ENCODE data around the gene KLHL29.

The KLHL29 gene

DNA sequence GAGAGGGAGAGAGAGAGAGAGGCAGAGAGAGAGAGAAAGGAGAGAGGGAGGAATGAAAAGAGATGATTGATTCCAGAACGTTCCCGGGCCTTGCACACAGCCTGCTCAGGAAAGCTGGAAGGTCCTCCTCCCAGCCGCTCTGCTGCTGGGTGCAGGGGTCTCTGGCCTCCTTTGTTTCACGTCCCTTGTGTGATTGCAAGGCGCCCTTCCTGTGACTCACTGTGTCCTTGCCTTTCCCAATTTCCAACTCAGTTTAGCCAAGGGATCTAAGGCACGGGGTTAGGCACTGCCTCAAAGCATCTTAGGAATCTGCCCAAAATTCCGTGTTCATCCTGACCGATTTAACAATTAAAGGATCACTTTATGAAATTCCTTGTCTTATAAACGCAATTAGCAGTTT, 221.2 kb downstream of the KLHL29 start:
- Mint-ChIP-seq H3K4me1 (ENCODE audit: low read depth) (no peaks in the 10 kb centered on the region), H3K27ac (no peak overlapping the region), H3K36me3 (ENCODE audit: low read depth) (peaks cover 3% of the 10 kb centered on the region), H3K9me3 (peaks cover 23% of the 10 kb centered on the region), H3K27me3 (ENCODE audit: low read depth) (no peaks in the 10 kb centered on the region), H3K4me3 (no peak overlapping the region)

GRCh38 chr2:23606968-23607367, 222.0 kb downstream of the KLHL29 start:
- H3K9me3 Mint-ChIP-seq: peaks cover 31% of the 10 kb centered on the region
- peaks cover 3% of the 10 kb centered on the region for H3K36me3 Mint-ChIP-seq (ENCODE audit: low read depth)
- H3K4me3 Mint-ChIP-seq: no peak overlapping the region
- no peak overlapping the region for H3K27ac Mint-ChIP-seq
- peaks cover 3% of the 10 kb centered on the region for H3K27me3 Mint-ChIP-seq (ENCODE audit: low read depth)
- H3K4me1 Mint-ChIP-seq (ENCODE audit: low read depth): no peaks in the 10 kb centered on the region

DNA sequence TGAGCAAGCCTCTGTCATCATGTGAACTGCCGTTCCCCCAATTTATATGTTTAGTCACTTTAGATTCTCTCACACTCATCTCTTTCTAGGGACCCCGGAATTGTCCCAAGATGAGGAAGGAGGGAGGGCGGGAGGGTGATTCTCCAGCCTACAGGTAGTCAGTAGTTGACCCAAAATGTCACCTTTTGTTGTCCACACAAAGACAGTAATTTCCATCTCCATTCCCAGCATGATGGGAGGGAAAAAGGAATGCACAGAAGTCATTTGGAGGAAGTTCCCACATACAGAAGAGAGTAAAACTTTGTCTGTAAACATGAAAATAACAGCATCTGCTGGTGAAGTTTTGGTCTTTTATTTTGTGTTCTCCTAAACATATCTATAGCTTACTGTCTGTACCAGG, 222.9 kb downstream of the KLHL29 start:
- H3K4me3 Mint-ChIP-seq: no peak overlapping the region
- H3K27me3 Mint-ChIP-seq (ENCODE audit: low read depth): peaks cover 4% of the 10 kb centered on the region
- no peaks in the 10 kb centered on the region for H3K4me1 Mint-ChIP-seq (ENCODE audit: low read depth)

GRCh38 chr2:23609254-23609653, 224.3 kb downstream of the KLHL29 start:
- Mint-ChIP-seq H3K4me1 (ENCODE audit: low read depth) (peaks cover 4% of the 10 kb centered on the region), H3K4me3 (no peak overlapping the region), H3K27ac (no peak overlapping the region), H3K27me3 (ENCODE audit: low read depth) (peaks cover 9% of the 10 kb centered on the region), H3K36me3 (ENCODE audit: low read depth) (peaks cover 3% of the 10 kb centered on the region), H3K9me3 (peaks cover 33% of the 10 kb centered on the region)

More for the DNA sequence above, 222.9 kb downstream of the KLHL29 start:
- H3K36me3 Mint-ChIP-seq (ENCODE audit: low read depth): peaks cover 3% of the 10 kb centered on the region
- H3K27ac Mint-ChIP-seq: no peak overlapping the region
- H3K9me3 Mint-ChIP-seq: peaks cover 33% of the 10 kb centered on the region

- H3K27ac Mint-ChIP-seq: no peak overlapping the region
- H3K4me1 Mint-ChIP-seq (ENCODE audit: low read depth): peaks cover 6% of the 10 kb centered on the region
- H3K9me3 Mint-ChIP-seq: peaks cover 19% of the 10 kb centered on the region
- peaks cover 3% of the 10 kb centered on the region for H3K36me3 Mint-ChIP-seq (ENCODE audit: low read depth)
- H3K27me3 Mint-ChIP-seq (ENCODE audit: low read depth): peaks cover 12% of the 10 kb centered on the region
- no peak overlapping the region for H3K4me3 Mint-ChIP-seq
Observed at GRCh38 chr2:23611839-23612238, 226.9 kb downstream of the KLHL29 start.

GRCh38 chr2:23614701-23615100, 229.7 kb downstream of the KLHL29 start:
- H3K9me3 Mint-ChIP-seq: peaks cover 14% of the 10 kb centered on the region
- H3K4me1 Mint-ChIP-seq (ENCODE audit: low read depth): peaks cover 6% of the 10 kb centered on the region
- H3K4me3 Mint-ChIP-seq: no peak overlapping the region
- H3K36me3 Mint-ChIP-seq (ENCODE audit: low read depth): no peaks in the 10 kb centered on the region
- H3K27me3 Mint-ChIP-seq (ENCODE audit: low read depth): peaks cover 12% of the 10 kb centered on the region
- no peak overlapping the region for H3K27ac Mint-ChIP-seq

GRCh38 chr2:23615216-23616020, 230.4 kb downstream of the KLHL29 start:
- Mint-ChIP-seq H3K27me3 (ENCODE audit: low read depth) (peaks cover 12% of the 10 kb centered on the region), H3K27ac (no peak overlapping the region), H3K4me1 (ENCODE audit: low read depth) (peaks cover 6% of the 10 kb centered on the region), H3K4me3 (no peak overlapping the region), H3K36me3 (ENCODE audit: low read depth) (no peaks in the 10 kb centered on the region), H3K9me3 (peaks cover 14% of the 10 kb centered on the region)

DNA sequence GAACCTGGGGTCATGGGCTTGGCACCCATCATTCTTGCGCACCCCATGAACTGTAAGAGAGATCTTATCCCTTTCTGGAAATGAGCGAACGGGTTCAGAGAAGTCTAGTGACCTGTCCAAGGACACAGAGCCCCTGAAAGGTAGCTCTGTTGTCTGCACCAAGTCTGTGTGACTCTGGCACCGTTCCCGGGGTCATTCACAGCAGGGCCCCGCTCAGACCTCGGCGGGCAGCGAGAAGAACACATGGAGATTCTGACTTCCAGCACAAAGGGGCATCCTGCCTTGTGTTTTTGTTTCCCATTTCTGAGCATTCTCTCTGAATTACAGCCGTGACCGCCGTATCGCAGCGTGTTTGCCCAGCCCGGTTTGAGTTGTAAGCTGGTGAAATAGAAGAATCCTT, 231.7 kb downstream of the KLHL29 start:
- peaks cover 6% of the 10 kb centered on the region for H3K4me1 Mint-ChIP-seq (ENCODE audit: low read depth)
- no peaks in the 10 kb centered on the region for H3K36me3 Mint-ChIP-seq (ENCODE audit: low read depth)
- no peak overlapping the region for H3K4me3 Mint-ChIP-seq
- H3K27me3 Mint-ChIP-seq (ENCODE audit: low read depth): peaks cover 12% of the 10 kb centered on the region
- no peak overlapping the region for H3K27ac Mint-ChIP-seq
- peaks cover 5% of the 10 kb centered on the region for H3K9me3 Mint-ChIP-seq

DNA sequence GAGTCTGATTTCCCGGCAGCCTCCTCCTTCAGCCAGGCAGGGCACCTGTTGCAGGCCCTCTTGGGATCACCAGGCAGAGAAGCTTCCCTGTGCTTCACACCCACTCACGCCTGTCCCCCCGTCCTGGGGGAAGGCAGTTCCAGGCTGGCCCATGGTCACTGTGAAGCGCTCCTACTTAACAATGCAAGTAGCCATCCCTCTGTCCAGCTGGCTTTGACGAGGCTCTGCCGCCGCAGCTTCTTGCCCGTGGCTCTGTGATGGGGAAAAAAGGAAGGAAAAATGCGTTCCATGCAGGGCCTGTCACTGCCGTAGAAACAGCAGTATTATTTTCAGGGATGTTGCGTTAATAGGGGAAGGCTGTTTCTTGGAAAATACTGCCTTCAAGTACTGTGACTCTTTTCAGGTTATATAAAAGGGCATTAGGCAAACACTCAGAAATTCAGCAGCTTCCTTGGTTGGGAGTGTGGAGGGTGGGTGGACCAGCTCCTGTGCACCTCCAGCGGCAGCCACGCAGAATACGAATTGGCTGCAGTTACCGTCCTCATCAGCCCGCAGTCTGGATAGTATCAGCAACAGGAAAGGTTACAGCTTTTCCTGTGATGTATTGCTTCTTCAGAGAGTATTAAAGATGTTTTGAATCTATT, 232.3 kb downstream of the KLHL29 start:
- Mint-ChIP-seq H3K27ac (no peak overlapping the region), H3K36me3 (ENCODE audit: low read depth) (no peaks in the 10 kb centered on the region), H3K27me3 (ENCODE audit: low read depth) (peaks cover 8% of the 10 kb centered on the region), H3K9me3 (no peaks in the 10 kb centered on the region), H3K4me1 (ENCODE audit: low read depth) (peaks cover 6% of the 10 kb centered on the region), H3K4me3 (no peak overlapping the region)

- Mint-ChIP-seq H3K9me3 (no peaks in the 10 kb centered on the region), H3K27me3 (ENCODE audit: low read depth) (peaks cover 8% of the 10 kb centered on the region), H3K36me3 (ENCODE audit: low read depth) (no peaks in the 10 kb centered on the region), H3K27ac (no peak overlapping the region), H3K4me1 (ENCODE audit: low read depth) (peaks cover 6% of the 10 kb centered on the region), H3K4me3 (no peak overlapping the region)
Observed at GRCh38 chr2:23617811-23618215, 232.8 kb downstream of the KLHL29 start.

DNA sequence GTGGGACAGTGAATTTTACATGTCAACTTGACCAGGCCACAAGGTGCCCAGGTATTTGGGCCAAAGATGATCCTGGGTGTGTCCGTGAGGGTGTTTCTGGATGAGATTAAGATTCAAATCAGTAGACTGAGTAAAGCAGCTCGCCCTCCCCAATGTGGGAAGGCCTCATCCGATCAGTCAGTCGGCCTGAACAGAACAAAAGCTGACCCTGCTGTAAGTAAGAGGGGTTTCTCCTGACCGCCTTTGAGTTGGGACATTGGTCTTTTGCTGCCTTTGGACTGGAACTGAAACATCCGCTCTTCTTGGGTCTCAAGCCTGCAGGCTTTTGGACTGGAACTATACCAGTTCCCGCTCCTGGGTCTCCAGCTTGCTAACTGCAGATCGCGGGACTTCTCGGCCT, 233.3 kb downstream of the KLHL29 start:
- H3K4me1 Mint-ChIP-seq (ENCODE audit: low read depth): peaks cover 6% of the 10 kb centered on the region
- H3K27ac Mint-ChIP-seq: no peak overlapping the region
- H3K36me3 Mint-ChIP-seq (ENCODE audit: low read depth): no peaks in the 10 kb centered on the region
- no peaks in the 10 kb centered on the region for H3K9me3 Mint-ChIP-seq
- H3K4me3 Mint-ChIP-seq: no peak overlapping the region
- peaks cover 8% of the 10 kb centered on the region for H3K27me3 Mint-ChIP-seq (ENCODE audit: low read depth)

GRCh38 chr2:23618794-23619530, 234.0 kb downstream of the KLHL29 start:
- Mint-ChIP-seq H3K27ac (no peak overlapping the region), H3K4me1 (ENCODE audit: low read depth) (peaks cover 5% of the 10 kb centered on the region), H3K9me3 (peaks cover 7% of the 10 kb centered on the region), H3K27me3 (ENCODE audit: low read depth) (peaks cover 6% of the 10 kb centered on the region), H3K36me3 (ENCODE audit: low read depth) (no peaks in the 10 kb centered on the region), H3K4me3 (no peak overlapping the region)

DNA sequence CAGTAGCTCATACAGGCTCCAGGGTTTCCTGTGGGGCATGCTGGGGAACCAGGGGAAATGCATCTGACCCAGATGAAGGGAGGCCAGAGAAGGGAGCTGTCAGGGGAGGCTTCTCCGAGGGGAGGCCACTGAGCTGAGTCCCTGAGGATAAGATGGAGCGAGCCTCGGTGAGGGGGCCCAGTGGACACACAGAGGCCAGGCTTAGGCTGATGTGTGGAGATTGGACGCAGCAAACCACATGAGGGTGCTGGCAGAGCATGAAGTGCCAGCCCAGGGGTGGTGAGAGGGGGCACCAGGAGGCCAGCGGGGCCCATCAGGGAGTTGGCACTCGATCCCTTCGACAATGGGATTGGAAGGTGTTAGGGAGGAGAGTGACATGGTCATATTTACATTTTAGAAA, 235.0 kb downstream of the KLHL29 start:
- peaks cover 15% of the 10 kb centered on the region for H3K9me3 Mint-ChIP-seq
- no peak overlapping the region for H3K27ac Mint-ChIP-seq
- H3K27me3 Mint-ChIP-seq (ENCODE audit: low read depth): no peaks in the 10 kb centered on the region
- no peaks in the 10 kb centered on the region for H3K4me1 Mint-ChIP-seq (ENCODE audit: low read depth)
- H3K4me3 Mint-ChIP-seq: no peak overlapping the region
- no peaks in the 10 kb centered on the region for H3K36me3 Mint-ChIP-seq (ENCODE audit: low read depth)

DNA sequence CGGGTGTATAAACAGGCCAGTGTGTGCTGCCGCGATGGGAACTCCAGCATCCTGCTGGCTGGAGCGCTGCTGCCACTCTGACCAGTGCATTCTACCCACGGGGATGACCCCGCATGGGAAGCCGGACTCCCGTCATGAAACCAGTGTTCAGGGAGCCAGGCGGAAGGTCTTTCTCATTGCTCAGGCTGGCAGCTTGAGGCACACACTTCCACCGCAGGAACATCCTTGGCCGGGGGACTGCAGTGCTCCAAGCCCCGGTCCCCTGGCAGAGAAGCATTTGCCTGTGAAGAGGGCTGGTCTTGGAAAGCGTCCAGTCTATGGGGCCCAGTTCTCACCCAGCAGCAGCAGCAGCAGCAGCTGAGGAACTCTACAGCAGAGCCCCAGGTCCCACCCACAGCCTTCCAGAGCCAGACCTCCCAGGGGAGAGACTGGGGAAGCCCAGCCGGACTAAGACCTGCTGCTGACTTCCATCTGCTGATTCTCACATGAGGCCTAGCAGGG, 235.9 kb downstream of the KLHL29 start:
- peaks cover 15% of the 10 kb centered on the region for H3K9me3 Mint-ChIP-seq
- H3K4me1 Mint-ChIP-seq (ENCODE audit: low read depth): no peaks in the 10 kb centered on the region
- no peaks in the 10 kb centered on the region for H3K36me3 Mint-ChIP-seq (ENCODE audit: low read depth)
- no peak overlapping the region for H3K4me3 Mint-ChIP-seq
- no peaks in the 10 kb centered on the region for H3K27me3 Mint-ChIP-seq (ENCODE audit: low read depth)
- H3K27ac Mint-ChIP-seq: no peak overlapping the region
